Spleen (tissue), 11 donors: Measurements from ENCODE around the gene PLCZ1. TPM values are rescaled to one million over a fixed set of nuclear protein-coding genes. Genes with fewer than 3 reads are reported as not detected.

Source experiments
- DNase-seq: peaks from one replicate; pipeline ENCODE4 v3.0.0-alpha.2; 2020
- H3K27ac ChIP-seq, 8 donors: fragments of 200-600 bp; sonication (generic) in 7 of 8; 1 replicate in 4 of 8; 2 replicates in 4 of 8; pipeline versions ENCODE4 v1.5.0 to v1.8.0; 2016 to 2021; ENCODE audit warnings: inconsistent platforms in 4 of 8, mild to moderate bottlenecking in 4 of 8, moderate library complexity in 1 of 8
- H3K27me3 ChIP-seq, 7 donors: fragments of 200-600 bp; sonication (generic) in 6 of 7; replicated peaks in 1 of 7; 1 replicate in 4 of 7; 2 replicates in 3 of 7; pipeline versions ENCODE4 v1.5.0 to v1.8.0; 2016 to 2021; ENCODE audit warnings: inconsistent platforms in 3 of 7, mild to moderate bottlenecking in 1 of 7
- H3K36me3 ChIP-seq, 6 donors: fragments of 200-600 bp; sonication (generic) in 5 of 6; 1 replicate in 4 of 6; 2 replicates in 2 of 6; pipeline versions ENCODE4 v1.5.0 to v1.8.0; 2016 to 2021; ENCODE audit warnings: inconsistent platforms in 2 of 6
- H3K4me1 ChIP-seq, 6 donors: fragments of 200-600 bp; sonication (generic) in 5 of 6; 1 replicate in 3 of 6; 2 replicates in 3 of 6; pipeline versions ENCODE4 v1.5.0 to v1.8.0; 2016 to 2021; ENCODE audit warnings: inconsistent platforms in 3 of 6
- H3K4me3 ChIP-seq, 8 donors: fragments of 200-600 bp; sonication (generic) in 7 of 8; 1 replicate in 4 of 8; 2 replicates in 4 of 8; pipeline versions ENCODE4 v1.5.0 to v1.8.0; 2016 to 2021; ENCODE audit warnings: inconsistent platforms in 4 of 8, mild to moderate bottlenecking in 4 of 8, moderate library complexity in 2 of 8
- H3K9me3 ChIP-seq, 8 donors: fragments of 200-600 bp; sonication (generic) in 7 of 8; 1 replicate in 4 of 8; 2 replicates in 4 of 8; pipeline versions ENCODE4 v1.5.0 to v1.8.0; 2016 to 2021; ENCODE audit warnings: inconsistent platforms in 4 of 8
- POLR2A ChIP-seq, 3 donors: fragments of 450-650 bp; IDR thresholded peaks; one replicate each; pipeline ENCODE4 v1.5.1; 2017; ENCODE audit warnings: antibody characterized with exemption in 3 of 3, mild to moderate bottlenecking in 1 of 3
- POLR2AphosphoS5 ChIP-seq, 3 donors: sonication (generic); formaldehyde crosslinking; IDR thresholded peaks; one replicate each; pipeline ENCODE4 v1.5.1; 2017; ENCODE audit warnings: antibody characterized with exemption in 3 of 3
- WGBS, 5 donors: extraction: QIAGEN DNeasy Blood & Tissue Kit in 3 of 5; methylation state at CpG; one replicate each; pipeline versions ENCODE4 v1.1.5 to v1.1.7; 2013 to 2018; 5-methylcytosine and 5-hydroxymethylcytosine counted together
- intact Hi-C: fragments of 100-400 bp; cut with DNase I; formaldehyde crosslinking; loops from one replicate; pipeline ENCODE4 v1.15.0; 2023; ENCODE audit warnings: low total_unique reads
- polyA plus RNA-seq, 3 donors: library from polyadenylated mRNA; stranded (reverse); fragments of 200-250 nt; gene quantifications; one replicate each; pipeline ENCODE4 v1.2.1, GENCODE V29; 2013
- total RNA-seq, 7 donors: library from RNA; depleted of rRNA in 3 of 7; stranded (reverse); fragments of >200 nt in 3 of 7; fragmentation: NEBNext Ultra II Directional in 4 of 7; extraction: Animal tissue kit (Norgen Biotek cat#: 25700) in 4 of 7; gene quantifications; one replicate each; pipeline versions ENCODE4 v1.1.0 to v1.2.1, GENCODE V29; 2016 to 2021
- TF ChIP-seq, protein P1 (sequence below), 11 experiments: fragments of 200-600 bp in 7 of 11; fragments of 450-650 bp in 4 of 11; sonication (generic) in 4 of 11; IDR thresholded peaks in 8 of 11; conservative IDR thresholded peaks in 3 of 11; 1 replicate in 7 of 11; 2 replicates in 4 of 11; pipeline versions ENCODE4 v1.4.0 to v1.8.0; 2016 to 2021; ENCODE audit warnings: antibody characterized with exemption in 11 of 11, inconsistent platforms in 4 of 11, mild to moderate bottlenecking in 1 of 11
- donor health status: healthy with polysubstance abuse.
- donor health status: DM: no; HTN: no; CAD: no; lungs with moderate emphysema.
- donor health status: DM: no; HTN: no; CAD: no.
- donor health status: Bipolar disorder and iron deficiency.
- donor health status: healthy.
- donor health status: DM: no; HTN: no; CAD: no.
- donor health status: DM: yes; HTN: yes; CAD: no.

Gene PLCZ1
- total and polyA plus RNA-seq, 10 donors = not detected

DNA sequence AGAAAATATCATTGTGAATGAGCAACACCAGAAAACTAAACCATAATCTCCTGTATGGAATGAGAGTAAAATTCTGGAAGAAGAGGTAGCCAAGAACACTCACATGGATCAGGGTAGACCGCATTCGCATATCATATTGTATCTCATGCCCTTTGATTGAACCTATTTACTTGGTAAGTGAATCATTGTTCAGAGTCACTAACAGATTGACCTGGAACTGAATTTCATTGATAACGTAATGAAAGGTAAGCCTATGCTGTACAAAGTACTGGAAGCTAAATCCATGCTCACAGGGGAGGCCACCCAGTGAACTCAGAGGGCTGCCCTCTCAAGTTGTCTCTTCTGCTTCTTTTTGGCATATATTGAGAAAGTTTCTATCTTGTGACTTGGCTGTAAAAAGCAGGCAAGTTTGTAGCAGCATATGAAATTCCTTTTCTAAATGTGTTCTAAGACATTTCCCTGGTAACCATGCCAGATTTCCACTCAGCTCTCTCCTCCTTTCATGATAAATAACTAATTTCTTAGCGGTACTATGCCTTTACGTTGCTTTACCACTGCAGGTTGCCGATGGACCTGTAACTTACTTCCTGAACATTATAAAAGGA is 91.4 kb downstream of the PLCZ1 start:
- no peaks in the 10 kb centered on the region for H3K36me3 ChIP-seq
- no peaks in the 10 kb centered on the region for H3K27me3 ChIP-seq
- no peaks in the 10 kb centered on the region for H3K4me1 ChIP-seq
- no peaks in the 10 kb centered on the region for H3K9me3 ChIP-seq
- DNase-seq = no peak
- WGBS, 5 donors = 80 to 86% (median 84%) methylated on average over 6 of the region's 6 CpGs
- TF ChIP-seq, protein P1, sequence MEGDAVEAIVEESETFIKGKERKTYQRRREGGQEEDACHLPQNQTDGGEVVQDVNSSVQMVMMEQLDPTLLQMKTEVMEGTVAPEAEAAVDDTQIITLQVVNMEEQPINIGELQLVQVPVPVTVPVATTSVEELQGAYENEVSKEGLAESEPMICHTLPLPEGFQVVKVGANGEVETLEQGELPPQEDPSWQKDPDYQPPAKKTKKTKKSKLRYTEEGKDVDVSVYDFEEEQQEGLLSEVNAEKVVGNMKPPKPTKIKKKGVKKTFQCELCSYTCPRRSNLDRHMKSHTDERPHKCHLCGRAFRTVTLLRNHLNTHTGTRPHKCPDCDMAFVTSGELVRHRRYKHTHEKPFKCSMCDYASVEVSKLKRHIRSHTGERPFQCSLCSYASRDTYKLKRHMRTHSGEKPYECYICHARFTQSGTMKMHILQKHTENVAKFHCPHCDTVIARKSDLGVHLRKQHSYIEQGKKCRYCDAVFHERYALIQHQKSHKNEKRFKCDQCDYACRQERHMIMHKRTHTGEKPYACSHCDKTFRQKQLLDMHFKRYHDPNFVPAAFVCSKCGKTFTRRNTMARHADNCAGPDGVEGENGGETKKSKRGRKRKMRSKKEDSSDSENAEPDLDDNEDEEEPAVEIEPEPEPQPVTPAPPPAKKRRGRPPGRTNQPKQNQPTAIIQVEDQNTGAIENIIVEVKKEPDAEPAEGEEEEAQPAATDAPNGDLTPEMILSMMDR (IDR thresholded peaks at IDR 0.05 in 8 of 11, conservative IDR thresholded peaks at IDR 0.05 in 3 of 11) = no peak
- no peak for TF ChIP-seq POLR2A (IDR thresholded peaks at IDR 0.05)
- no peak overlapping the region for H3K27ac ChIP-seq
- H3K4me3 ChIP-seq = no peak overlapping the region
- intact Hi-C loops = no loop called here

DNA sequence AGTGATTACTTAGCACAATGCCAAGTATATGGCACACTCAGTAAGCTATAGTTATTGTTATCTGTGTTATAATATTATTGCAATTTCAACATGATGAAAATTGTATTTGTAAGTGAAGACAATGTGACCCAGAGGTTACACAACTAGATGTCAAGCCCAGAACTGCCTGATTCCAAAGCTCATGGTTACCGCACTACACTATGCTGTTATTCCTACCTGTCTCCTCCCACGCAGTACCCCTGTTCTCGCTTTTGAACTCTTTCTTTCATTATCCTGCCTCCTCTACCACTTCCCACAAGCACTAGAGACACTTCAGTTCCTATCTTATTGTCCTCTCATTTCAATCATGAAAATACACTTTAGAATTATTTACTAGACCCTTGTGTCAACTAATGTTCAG is 93.2 kb downstream of the PLCZ1 start:
- Histone ChIP-seq H3K27ac (no peak overlapping the region), H3K9me3 (no peaks in the 10 kb centered on the region), H3K4me1 (no peaks in the 10 kb centered on the region), H3K4me3 (no peak overlapping the region), H3K27me3 (no peaks in the 10 kb centered on the region), H3K36me3 (no peaks in the 10 kb centered on the region)
- intact Hi-C loops = no loop called here
- DNase-seq = no peak
- TF ChIP-seq POLR2A (IDR thresholded peaks at IDR 0.05) = no peak
- 81 to 92% (median 87%) methylated on average over 3 of the region's 3 CpGs for WGBS, 5 donors

DNA sequence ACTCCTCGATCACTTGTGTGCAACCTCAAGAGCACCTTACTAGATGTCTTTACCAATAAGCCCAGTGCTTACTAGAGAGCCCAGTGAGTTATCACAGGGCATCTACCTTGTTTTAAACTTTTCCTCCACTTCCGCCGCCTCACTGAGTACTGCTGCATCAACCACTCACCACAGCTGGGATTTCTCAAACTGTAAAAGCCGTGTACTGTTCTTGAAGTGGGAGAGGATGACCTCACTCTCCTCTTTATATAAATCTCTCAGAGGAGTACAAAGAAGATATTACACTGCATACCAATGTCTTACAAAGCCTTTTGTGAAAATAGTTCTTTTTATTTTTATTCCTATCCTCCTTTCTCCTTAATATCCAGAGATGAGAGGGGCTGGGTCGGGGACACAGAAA is 94.1 kb downstream of the PLCZ1 start:
- Histone ChIP-seq H3K4me1 (no peaks in the 10 kb centered on the region), H3K9me3 (no peaks in the 10 kb centered on the region), H3K4me3 (no peak overlapping the region), H3K36me3 (no peaks in the 10 kb centered on the region), H3K27me3 (no peaks in the 10 kb centered on the region), H3K27ac (no peak overlapping the region)
- WGBS, 5 donors = 59 to 75% (median 67%) methylated on average over 5 of the region's 5 CpGs
- no peak for DNase-seq
- intact Hi-C loops = no loop called here
- TF ChIP-seq POLR2AphosphoS5 (IDR thresholded peaks at IDR 0.05) = no peak
- TF ChIP-seq POLR2A (IDR thresholded peaks at IDR 0.05) = no peak

DNA sequence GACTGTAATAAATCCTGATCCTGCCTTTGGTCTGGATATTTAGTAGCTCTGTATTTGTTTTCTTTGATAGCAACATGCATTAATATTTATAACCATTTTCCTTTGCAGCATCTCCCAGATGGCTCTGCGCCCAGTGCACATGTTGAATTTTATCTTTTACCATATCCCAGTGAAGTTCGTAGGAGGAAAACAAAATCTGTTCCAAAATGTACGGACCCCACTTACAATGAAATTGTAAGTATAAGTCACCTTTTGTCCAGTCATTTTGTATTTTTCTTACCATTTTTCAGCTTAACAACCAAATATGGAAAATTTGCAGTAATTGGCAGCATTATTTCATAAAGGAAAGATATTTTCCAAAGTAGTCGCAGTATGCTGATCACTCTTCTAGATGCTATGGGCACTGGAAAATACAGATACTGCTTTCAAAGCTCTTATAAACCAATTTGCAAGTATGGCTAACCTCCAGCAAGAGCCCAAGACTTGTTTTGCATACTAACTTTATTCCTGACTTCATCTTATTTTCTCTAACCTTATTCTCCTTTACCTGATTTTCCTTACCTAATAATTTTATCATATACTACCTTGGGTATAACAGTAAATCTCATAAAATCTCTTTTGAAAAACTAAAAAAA is 97.4 kb downstream of the PLCZ1 start:
- Histone ChIP-seq H3K9me3 (peaks cover 0 to 4% (median 0%) of the 10 kb centered on the region in 8 donors), H3K27ac (no peak overlapping the region), H3K4me3 (no peak overlapping the region), H3K4me1 (no peaks in the 10 kb centered on the region), H3K36me3 (no peaks in the 10 kb centered on the region), H3K27me3 (no peaks in the 10 kb centered on the region)
- intact Hi-C loops = no loop called here
- WGBS, 5 donors = 80 to 94% (median 86%) methylated on average over 4 of the region's 4 CpGs
- TF ChIP-seq POLR2A (IDR thresholded peaks at IDR 0.05) = no peak
- TF ChIP-seq, protein P1 (IDR thresholded peaks at IDR 0.05 in 8 of 11, conservative IDR thresholded peaks at IDR 0.05 in 3 of 11) = no peak
- no peak for TF ChIP-seq POLR2AphosphoS5 (IDR thresholded peaks at IDR 0.05)
- no peak for DNase-seq

DNA sequence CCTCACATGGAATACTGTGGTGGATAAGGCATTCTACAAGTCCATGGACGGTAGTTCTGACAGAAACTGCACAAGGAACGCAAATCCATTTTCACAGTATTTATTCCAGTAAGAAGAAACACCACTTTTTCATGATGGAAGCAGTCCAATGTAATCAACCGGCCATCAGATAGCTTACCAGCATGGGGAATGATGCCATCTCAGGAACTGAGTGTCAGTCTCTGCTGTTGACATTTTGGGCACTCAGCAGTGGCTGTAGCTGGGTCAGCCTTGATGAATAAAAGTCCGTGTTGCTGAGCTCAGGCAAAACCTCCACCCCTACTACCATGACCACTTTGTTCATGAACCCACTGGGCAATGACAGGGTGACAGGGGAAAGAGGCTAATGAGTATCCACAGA is 103.4 kb downstream of the PLCZ1 start:
- peaks cover 0 to 13% (median 0%) of the 10 kb centered on the region in 8 donors for H3K9me3 ChIP-seq
- TF ChIP-seq, protein P1 (IDR thresholded peaks at IDR 0.05 in 8 of 11, conservative IDR thresholded peaks at IDR 0.05 in 3 of 11) = no peak
- TF ChIP-seq POLR2A (IDR thresholded peaks at IDR 0.05) (no peak), POLR2AphosphoS5 (IDR thresholded peaks at IDR 0.05) (no peak)
- H3K27me3 ChIP-seq = no peaks in the 10 kb centered on the region
- no peaks in the 10 kb centered on the region for H3K4me1 ChIP-seq
- WGBS, 5 donors = 64 to 73% (median 71%) methylated on average over 4 of the region's 4 CpGs
- H3K4me3 ChIP-seq = no peak overlapping the region
- H3K36me3 ChIP-seq = no peaks in the 10 kb centered on the region
- no peak overlapping the region for H3K27ac ChIP-seq
- no peak for DNase-seq
- intact Hi-C loops = no loop called here
